ENCODE results near the gene RAPGEF6.

- no peak for TF ChIP-seq POLR2A (IDR thresholded peaks at IDR 0.05; ENCODE audit: low read length)
- no peak for TF ChIP-seq GATA1 (IDR thresholded peaks at IDR 0.05; ENCODE audit: low read depth, low read length)
Measured at GRCh38 chr5:131579917-131580671, 54.9 kb downstream of the RAPGEF6 start.

All from erythroblast (primary cell).